NT2/D1 (cell line): ENCODE measurements around the gene CDKN2B-AS1.

ENCODE experiments used
- SUZ12 ChIP-seq: IDR thresholded peaks from 2 replicates; pipeline ENCODE4 v1.6.1; 2011; ENCODE audit not compliant: insufficient read length, insufficient read depth; ENCODE audit errors: extremely low read depth
- YY1 ChIP-seq: IDR thresholded peaks from 2 replicates; pipeline ENCODE4 v1.6.1; 2011; ENCODE audit not compliant: insufficient read length, insufficient read depth

DNA sequence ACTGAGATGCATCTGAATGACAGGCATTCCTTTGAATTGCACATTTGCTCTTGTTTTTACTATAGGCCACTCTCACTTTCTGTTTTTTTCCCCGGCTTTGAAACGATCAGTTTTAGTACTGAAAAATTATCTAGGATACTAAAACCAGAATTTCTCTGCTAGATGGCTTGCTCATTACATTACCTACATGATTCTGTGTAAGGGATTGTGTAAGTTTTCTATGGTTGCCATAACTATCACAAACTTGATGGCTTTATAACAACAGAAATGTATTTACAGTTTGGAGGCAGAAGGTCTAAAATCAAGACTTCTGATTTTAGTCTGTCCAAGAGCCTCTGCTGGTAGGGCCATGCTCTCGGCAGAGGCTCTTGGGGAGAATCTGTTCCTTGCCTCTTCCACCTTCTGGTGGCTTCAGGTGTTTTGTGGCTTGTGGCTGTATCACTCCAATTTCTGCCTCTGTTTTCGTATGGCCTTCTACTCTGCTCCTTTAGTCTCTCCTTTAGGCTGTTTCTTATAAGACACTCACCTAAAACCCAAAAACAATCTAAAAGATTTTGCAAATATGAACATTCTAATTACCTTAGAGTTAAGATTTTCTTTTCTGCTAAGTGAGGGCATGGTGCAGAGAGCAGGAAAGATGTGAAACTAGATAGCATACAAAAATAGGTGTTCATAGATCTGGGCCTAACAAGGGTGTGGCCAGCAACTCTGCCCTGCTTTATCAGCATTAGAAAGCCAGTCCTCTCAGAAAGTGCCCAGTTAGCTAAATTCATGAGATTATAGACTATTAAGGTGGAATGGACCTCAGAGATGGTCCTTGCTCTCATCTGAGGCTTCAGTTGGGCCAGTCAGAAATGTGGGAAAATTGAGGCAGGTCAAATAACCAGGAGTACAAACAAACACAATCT is 107.8 kb downstream of the CDKN2B-AS1 start:
- no peak for TF ChIP-seq YY1
- no peak for TF ChIP-seq SUZ12
